ENCODE measurements around the gene NEDD8. TPM values are rescaled to one million over a fixed set of nuclear protein-coding genes. Genes with fewer than 3 reads are reported as not detected.

Gene NEDD8
- total and polyA plus RNA-seq, 2 experiments from 2014 or later, result 130 to 418 TPM

DNA sequence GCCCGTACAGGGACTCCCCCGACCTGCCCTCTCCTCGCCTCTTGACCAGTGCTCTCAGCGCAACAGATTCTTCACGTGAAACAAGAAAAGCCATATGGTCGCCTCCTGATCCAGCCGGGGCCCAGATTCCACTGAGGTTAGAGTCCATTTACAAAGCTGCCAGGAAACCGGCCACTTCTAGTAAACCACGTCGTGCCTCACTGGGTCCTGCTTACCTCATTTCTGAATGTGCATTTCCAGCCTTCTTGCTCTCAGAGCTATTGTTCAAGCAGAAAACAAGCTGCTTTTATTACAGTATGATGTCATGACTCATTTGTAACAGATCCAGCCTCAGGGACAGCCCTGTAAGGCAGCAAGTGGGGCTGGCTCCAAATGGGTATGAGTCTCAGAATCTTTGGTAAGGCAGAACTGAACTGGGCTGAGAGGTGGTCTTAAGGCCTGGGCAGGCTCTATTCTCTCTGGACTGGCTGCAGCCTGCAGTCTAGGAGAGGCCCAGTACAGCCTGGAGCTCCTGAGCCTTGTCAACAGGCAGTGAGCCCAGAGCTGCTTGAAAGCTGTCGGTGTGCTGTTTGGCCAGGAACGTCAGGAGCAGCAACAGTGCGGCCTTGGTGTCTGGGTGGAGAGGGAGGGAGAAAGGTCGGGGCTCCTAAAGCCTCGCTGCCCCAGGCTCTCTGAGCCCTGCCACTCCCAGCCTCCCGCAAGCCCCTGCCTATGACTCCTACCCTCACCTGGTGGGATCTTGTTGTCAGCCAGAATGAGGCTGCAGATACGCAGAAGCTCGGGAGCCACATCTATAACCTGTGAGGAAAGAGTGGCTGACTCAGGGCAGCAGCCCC lies 52.0 kb downstream of the NEDD8 start:
- H3K9me2 ChIP-seq (ENCODE audit: insufficient read depth), result no peaks in the 10 kb centered on the region
- Mint-ChIP-seq H3K9me3 (peaks cover 3% of the 10 kb centered on the region; the same call in 2 of the 3 replicates), H3K36me3 (ENCODE audit: low read depth) (peaks cover 69% of the 10 kb centered on the region), H3K27ac (no peak overlapping the region), H3K27me3 (ENCODE audit: insufficient read depth, low read depth, poor library complexity) (peaks cover 29% of the 10 kb centered on the region), H3K4me3 (no peak overlapping the region), H3K4me1 (no peaks in the 10 kb centered on the region)
- H3K4me2 ChIP-seq, result no peak overlapping the region
- H3K4me3 ChIP-seq, result no peak overlapping the region
- H3F3A ChIP-seq (replicated peaks; ENCODE audit: low read depth), result no peaks in the 10 kb centered on the region
- no peaks in the 10 kb centered on the region for H3K79me2 ChIP-seq (replicated peaks; ENCODE audit: insufficient read depth)
- no peaks in the 10 kb centered on the region; the same call in 1 of the 2 replicates for H4K20me1 ChIP-seq (replicated peaks; ENCODE audit: insufficient read depth)
- H3K27ac ChIP-seq (ENCODE audit: low read depth), result no peak overlapping the region
- TF ChIP-seq, protein P1, sequence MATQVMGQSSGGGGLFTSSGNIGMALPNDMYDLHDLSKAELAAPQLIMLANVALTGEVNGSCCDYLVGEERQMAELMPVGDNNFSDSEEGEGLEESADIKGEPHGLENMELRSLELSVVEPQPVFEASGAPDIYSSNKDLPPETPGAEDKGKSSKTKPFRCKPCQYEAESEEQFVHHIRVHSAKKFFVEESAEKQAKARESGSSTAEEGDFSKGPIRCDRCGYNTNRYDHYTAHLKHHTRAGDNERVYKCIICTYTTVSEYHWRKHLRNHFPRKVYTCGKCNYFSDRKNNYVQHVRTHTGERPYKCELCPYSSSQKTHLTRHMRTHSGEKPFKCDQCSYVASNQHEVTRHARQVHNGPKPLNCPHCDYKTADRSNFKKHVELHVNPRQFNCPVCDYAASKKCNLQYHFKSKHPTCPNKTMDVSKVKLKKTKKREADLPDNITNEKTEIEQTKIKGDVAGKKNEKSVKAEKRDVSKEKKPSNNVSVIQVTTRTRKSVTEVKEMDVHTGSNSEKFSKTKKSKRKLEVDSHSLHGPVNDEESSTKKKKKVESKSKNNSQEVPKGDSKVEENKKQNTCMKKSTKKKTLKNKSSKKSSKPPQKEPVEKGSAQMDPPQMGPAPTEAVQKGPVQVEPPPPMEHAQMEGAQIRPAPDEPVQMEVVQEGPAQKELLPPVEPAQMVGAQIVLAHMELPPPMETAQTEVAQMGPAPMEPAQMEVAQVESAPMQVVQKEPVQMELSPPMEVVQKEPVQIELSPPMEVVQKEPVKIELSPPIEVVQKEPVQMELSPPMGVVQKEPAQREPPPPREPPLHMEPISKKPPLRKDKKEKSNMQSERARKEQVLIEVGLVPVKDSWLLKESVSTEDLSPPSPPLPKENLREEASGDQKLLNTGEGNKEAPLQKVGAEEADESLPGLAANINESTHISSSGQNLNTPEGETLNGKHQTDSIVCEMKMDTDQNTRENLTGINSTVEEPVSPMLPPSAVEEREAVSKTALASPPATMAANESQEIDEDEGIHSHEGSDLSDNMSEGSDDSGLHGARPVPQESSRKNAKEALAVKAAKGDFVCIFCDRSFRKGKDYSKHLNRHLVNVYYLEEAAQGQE (IDR thresholded peaks at IDR 0.05; ENCODE audit: unreplicated experiment), result no peak
- TF ChIP-seq ZNF114 (CRISPR knock-in tag; IDR thresholded peaks at IDR 0.05) (no peak), CREB1 (CRISPR knock-in tag; IDR thresholded peaks at IDR 0.05; ENCODE audit: low read depth) (no peak), POLR2AphosphoS5 (IDR thresholded peaks at IDR 0.05; ENCODE audit: low read depth) (no peak), EZH2 (IDR thresholded peaks at IDR 0.05; ENCODE audit: low read depth, unreplicated experiment) (no peak), NANOG (IDR thresholded peaks at IDR 0.05; ENCODE audit: borderline replicate concordance) (no peak), STAT1 (IDR thresholded peaks at IDR 0.05; ENCODE audit: unreplicated experiment) (no peak), JUNB (IDR thresholded peaks at IDR 0.05; ENCODE audit: unreplicated experiment) (no peak), ZNF331 (CRISPR knock-in tag; IDR thresholded peaks at IDR 0.05; ENCODE audit: low read depth) (no peak), EZH2phosphoT487 (IDR thresholded peaks at IDR 0.05; ENCODE audit: unreplicated experiment) (no peak)
- TF ChIP-seq, protein P2, sequence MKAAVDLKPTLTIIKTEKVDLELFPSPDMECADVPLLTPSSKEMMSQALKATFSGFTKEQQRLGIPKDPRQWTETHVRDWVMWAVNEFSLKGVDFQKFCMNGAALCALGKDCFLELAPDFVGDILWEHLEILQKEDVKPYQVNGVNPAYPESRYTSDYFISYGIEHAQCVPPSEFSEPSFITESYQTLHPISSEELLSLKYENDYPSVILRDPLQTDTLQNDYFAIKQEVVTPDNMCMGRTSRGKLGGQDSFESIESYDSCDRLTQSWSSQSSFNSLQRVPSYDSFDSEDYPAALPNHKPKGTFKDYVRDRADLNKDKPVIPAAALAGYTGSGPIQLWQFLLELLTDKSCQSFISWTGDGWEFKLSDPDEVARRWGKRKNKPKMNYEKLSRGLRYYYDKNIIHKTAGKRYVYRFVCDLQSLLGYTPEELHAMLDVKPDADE (IDR thresholded peaks at IDR 0.05), result no peak
- TF ChIP-seq, protein P3, sequence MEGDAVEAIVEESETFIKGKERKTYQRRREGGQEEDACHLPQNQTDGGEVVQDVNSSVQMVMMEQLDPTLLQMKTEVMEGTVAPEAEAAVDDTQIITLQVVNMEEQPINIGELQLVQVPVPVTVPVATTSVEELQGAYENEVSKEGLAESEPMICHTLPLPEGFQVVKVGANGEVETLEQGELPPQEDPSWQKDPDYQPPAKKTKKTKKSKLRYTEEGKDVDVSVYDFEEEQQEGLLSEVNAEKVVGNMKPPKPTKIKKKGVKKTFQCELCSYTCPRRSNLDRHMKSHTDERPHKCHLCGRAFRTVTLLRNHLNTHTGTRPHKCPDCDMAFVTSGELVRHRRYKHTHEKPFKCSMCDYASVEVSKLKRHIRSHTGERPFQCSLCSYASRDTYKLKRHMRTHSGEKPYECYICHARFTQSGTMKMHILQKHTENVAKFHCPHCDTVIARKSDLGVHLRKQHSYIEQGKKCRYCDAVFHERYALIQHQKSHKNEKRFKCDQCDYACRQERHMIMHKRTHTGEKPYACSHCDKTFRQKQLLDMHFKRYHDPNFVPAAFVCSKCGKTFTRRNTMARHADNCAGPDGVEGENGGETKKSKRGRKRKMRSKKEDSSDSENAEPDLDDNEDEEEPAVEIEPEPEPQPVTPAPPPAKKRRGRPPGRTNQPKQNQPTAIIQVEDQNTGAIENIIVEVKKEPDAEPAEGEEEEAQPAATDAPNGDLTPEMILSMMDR (conservative IDR thresholded peaks at IDR 0.05; ENCODE audit: low read depth in 2 of 2), result no peak
- TF ChIP-seq, protein P4, sequence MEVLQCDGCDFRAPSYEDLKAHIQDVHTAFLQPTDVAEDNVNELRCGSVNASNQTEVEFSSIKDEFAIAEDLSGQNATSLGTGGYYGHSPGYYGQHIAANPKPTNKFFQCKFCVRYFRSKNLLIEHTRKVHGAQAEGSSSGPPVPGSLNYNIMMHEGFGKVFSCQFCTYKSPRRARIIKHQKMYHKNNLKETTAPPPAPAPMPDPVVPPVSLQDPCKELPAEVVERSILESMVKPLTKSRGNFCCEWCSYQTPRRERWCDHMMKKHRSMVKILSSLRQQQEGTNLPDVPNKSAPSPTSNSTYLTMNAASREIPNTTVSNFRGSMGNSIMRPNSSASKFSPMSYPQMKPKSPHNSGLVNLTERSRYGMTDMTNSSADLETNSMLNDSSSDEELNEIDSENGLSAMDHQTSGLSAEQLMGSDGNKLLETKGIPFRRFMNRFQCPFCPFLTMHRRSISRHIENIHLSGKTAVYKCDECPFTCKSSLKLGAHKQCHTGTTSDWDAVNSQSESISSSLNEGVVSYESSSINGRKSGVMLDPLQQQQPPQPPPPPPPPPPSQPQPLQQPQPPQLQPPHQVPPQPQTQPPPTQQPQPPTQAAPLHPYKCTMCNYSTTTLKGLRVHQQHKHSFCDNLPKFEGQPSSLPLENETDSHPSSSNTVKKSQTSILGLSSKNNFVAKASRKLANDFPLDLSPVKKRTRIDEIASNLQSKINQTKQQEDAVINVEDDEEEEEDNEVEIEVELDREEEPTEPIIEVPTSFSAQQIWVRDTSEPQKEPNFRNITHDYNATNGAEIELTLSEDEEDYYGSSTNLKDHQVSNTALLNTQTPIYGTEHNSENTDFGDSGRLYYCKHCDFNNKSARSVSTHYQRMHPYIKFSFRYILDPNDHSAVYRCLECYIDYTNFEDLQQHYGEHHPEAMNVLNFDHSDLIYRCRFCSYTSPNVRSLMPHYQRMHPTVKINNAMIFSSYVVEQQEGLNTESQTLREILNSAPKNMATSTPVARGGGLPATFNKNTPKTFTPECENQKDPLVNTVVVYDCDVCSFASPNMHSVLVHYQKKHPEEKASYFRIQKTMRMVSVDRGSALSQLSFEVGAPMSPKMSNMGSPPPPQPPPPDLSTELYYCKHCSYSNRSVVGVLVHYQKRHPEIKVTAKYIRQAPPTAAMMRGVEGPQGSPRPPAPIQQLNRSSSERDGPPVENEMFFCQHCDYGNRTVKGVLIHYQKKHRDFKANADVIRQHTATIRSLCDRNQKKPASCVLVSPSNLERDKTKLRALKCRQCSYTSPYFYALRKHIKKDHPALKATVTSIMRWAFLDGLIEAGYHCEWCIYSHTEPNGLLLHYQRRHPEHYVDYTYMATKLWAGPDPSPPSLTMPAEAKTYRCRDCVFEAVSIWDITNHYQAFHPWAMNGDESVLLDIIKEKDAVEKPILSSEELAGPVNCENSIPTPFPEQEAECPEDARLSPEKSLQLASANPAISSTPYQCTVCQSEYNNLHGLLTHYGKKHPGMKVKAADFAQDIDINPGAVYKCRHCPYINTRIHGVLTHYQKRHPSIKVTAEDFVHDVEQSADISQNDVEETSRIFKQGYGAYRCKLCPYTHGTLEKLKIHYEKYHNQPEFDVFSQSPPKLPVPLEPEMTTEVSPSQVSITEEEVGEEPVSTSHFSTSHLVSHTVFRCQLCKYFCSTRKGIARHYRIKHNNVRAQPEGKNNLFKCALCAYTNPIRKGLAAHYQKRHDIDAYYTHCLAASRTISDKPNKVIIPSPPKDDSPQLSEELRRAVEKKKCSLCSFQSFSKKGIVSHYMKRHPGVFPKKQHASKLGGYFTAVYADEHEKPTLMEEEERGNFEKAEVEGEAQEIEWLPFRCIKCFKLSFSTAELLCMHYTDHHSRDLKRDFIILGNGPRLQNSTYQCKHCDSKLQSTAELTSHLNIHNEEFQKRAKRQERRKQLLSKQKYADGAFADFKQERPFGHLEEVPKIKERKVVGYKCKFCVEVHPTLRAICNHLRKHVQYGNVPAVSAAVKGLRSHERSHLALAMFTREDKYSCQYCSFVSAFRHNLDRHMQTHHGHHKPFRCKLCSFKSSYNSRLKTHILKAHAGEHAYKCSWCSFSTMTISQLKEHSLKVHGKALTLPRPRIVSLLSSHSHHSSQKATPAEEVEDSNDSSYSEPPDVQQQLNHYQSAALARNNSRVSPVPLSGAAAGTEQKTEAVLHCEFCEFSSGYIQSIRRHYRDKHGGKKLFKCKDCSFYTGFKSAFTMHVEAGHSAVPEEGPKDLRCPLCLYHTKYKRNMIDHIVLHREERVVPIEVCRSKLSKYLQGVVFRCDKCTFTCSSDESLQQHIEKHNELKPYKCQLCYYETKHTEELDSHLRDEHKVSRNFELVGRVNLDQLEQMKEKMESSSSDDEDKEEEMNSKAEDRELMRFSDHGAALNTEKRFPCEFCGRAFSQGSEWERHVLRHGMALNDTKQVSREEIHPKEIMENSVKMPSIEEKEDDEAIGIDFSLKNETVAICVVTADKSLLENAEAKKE (CRISPR knock-in tag; IDR thresholded peaks at IDR 0.05), result no peak
- H3K27me3 ChIP-seq (ENCODE audit: insufficient read depth), result no peaks in the 10 kb centered on the region
- DNase-seq (ENCODE audit: low spot score), result no peak
- H3K4me1 ChIP-seq (ENCODE audit: insufficient read depth), result no peaks in the 10 kb centered on the region
- no peak for ATAC-seq
- H2AFZ ChIP-seq, result no peak overlapping the region
- no peaks in the 10 kb centered on the region; the same call in 1 of the 2 replicates for H3K36me3 ChIP-seq (ENCODE audit: insufficient read depth)

Data from GM23338 (cell line).